HG02884 (cell line): ENCODE measurements around the gene RNF39.
"Not testable (repeated sequence)": the region's sequence is repeated elsewhere in the genome, so short reads cannot be mapped to it uniquely, and the experiment has no call there.

ENCODE experiments used
- ATAC-seq: cut with Tn5 transposase; IDR thresholded peaks from one replicate; pipeline ENCODE4 v1.9.1; 2021; ENCODE audit warnings: mild to moderate bottlenecking, moderate library complexity; ENCODE audit not compliant: unreplicated experiment

The RNF39 gene

DNA sequence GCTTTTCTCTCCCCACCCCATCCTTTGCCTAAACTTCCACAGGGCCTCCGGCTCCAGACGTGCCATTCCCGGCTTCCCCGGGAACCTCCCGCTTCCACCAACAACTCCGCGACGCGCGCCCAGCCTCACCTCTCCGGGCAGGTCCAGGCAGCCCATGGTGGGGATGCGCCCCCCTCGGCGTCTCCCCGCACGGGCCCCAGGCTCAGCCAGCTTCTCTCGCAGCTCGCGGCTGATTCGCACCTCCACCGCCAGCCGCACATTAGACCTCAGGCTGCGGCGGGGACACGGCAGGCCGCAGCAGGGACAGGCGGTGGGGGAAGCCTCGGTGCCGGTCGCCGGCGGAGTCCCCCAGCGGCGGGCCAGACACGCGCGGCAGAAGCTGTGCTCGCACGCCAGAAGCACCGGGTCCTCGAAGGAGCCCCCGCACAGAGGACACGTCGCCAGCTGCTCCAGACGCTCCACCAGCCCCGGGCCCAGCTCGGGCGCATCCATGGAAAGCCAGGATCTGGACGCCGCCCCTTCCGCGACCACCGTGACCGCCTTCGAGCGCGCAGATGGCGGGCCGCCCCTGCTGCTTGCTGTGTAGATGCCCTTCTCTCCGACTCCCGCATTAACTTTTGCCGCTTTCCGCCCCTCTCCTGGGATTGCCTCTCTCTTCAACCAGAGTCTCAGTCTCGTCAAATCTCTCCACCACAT is at the start of gene RNF39:
Gene RNF39, minus strand, starts transcription at position 676 of the 696 bp plus-strand sequence. Its CDS starts 184 bp downstream, at position 492.
- ATAC-seq: no peak

- ATAC-seq: no peak
These were observed 46.9 kb upstream of the RNF39 start for GRCh38 chr6:30122515-30122914.

DNA sequence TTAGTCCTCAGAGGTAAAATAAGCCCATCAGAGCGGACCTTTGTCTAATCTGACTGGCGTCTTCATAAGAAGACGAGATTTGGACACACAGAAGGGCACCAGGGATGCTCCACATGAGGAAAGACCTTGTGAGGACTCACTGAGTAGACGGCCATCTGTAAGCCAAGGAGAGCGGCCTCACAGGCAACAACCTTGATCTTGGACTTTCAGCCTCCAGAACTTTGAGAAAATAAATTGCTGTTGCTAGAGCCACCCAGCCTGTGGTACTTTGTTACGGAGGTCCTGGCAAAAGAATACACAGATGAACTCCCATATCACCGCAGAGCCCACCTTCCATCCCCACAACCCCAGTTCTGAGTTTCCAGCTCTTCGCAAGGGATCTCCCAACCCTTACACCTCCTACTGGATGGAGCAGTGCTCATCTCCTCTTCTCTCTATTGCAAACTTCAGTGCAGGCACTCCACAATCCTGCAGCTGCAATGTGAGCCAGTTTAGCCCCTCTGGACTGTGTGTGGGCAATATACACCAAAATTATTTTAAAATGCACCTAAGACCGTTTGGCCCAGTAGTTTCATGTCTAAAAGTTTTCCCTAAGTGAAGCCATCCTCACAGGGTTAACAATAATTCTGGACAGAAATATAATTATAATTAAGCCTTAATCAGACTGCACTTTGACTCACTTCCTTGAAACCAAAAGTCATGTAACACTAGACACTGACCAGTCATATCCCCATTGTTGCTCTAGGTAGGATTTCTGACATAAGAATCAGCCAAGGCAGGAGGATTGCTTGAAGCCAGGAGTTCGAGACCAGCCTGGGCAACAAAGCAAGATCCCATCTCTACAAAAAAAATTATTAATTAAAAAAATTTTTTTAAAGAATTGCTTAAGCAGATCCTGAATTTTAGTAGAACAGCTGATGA is 46.1 kb upstream of the RNF39 start:
- no peak for ATAC-seq

DNA sequence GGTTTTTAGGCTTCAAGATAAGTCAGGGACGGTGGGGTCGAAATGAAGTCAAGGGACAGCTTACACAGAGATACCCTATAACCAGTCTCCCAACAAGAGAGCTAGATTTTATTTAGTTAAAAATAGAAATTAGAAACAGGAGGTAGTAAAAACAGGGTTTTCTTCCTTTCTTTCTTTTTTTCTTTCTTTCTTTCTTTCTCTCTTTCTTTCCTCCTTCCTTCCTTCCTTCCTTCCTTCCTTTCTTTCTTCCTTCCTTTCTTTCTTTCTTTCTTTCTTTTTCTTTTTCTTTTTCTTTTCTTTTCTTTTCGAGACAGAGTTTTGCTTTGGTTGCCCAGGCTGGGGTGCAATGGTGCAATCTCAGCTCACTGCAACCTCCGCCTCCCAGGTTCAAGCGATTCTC is 43.1 kb upstream of the RNF39 start:
- ATAC-seq: not testable (repeated sequence)

GRCh38 chr6:30116724-30117123 is 41.2 kb upstream of the RNF39 start:
- no peak for ATAC-seq

DNA sequence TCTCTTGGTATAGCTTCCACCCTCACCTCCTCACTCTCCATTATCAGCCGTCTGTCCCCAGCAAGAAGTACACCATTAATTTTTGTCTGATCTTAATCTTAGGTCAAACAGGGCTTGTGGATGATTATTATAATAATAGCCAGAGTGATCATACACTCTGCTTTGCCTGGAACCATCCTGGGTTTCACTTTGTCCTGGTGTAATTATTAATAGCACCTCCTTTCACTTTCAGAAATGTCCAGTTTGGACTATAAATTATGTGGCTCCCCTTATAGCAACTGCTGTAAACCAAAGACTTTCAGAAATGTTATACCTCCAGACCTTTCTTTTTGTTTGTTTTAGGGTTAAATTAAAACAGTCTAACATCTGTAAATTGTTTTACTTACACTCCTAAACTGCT is 38.3 kb upstream of the RNF39 start:
- ATAC-seq: no peak

GRCh38 chr6:30113003-30113759 is 37.6 kb upstream of the RNF39 start, which contains the start of gene TRIM31:
TRIM31 (minus strand) TSS chr6:30113090; CDS start chr6:30112805, 285 bp downstream.
- ATAC-seq: no peak

DNA sequence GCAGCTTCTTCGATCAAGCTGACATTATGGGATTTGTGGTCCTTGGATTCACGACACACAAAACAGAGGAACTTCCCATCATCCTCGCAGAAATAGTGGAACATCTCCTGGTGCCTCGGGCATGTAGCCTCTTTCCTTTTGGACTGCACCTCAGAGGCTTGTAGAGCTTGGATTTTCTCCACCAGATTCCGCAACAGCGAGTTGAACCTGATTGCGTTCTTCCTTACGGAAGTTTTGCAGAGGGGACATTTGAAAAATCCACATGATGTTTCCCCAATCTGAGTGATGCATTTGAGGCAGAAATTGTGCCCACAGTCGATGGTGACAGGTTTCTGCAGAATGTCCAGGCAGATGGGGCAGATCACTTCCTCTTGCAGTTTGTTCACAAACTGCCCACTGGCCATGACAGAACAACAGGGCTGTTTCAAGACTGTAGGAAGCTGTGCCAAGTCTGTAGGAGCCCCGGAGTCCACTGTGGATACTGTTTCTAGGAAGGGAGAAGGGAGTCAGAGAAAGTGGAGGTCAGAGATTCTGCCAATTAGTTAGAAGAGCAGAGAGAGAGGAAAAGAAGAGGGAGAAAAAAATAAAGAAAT is 36.9 kb upstream of the RNF39 start:
- no peak for ATAC-seq

- no peak for ATAC-seq
These were observed 35.8 kb upstream of the RNF39 start for GRCh38 chr6:30111266-30111856.

- ATAC-seq: no peak
These were observed 29.1 kb upstream of the RNF39 start for GRCh38 chr6:30104661-30105060.

GRCh38 chr6:30103872-30104179 is 28.3 kb upstream of the RNF39 start:
- no peak for ATAC-seq

DNA sequence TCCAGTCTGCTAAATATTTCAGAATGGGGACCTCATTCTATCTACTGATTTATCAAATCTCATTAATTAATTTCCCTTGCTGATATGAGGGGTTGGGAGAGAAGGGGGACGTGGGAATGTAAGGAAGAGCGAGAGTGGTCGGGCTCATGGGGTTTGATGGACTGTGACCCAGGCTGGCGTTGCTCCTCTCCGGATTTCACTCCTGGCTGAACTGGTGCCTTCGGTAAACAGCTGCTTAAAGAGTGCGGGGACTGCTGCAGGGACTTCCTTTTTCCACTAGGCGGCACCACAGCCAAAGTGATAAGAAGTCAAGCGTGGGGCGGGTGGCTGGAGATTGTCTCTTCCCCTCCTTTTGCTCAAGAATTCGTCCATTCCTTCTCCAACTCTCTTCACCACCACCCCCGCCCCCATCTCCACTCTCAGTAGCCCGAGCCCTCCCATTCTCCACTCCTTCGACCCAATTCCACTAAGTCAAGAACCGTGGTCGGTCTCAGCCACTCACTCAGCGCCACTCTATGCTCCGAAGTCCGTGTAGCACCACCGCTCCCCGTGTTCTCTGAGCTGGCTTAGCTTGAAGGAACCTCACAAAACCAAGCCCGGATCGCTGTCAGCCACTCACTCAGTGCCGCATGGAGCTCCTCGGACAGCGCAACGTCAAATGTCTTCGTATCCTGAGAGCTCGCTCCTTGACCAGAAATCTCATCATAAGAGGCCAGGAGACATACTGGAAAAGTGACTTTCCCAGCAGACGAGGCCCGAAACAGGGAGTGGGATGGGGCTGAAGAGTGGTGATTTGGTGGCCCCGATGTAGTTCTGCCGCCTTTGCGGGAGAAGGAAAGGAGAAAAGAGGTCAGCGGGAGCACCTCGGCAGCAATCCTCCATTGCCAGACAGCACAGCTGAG is 27.7 kb upstream of the RNF39 start:
- ATAC-seq: no peak

- no peak for ATAC-seq
These were observed 26.9 kb upstream of the RNF39 start for GRCh38 chr6:30102414-30102969.

- ATAC-seq: peak; percentile 60
These were observed 26.2 kb upstream of the RNF39 start for GRCh38 chr6:30101444-30102413.

DNA sequence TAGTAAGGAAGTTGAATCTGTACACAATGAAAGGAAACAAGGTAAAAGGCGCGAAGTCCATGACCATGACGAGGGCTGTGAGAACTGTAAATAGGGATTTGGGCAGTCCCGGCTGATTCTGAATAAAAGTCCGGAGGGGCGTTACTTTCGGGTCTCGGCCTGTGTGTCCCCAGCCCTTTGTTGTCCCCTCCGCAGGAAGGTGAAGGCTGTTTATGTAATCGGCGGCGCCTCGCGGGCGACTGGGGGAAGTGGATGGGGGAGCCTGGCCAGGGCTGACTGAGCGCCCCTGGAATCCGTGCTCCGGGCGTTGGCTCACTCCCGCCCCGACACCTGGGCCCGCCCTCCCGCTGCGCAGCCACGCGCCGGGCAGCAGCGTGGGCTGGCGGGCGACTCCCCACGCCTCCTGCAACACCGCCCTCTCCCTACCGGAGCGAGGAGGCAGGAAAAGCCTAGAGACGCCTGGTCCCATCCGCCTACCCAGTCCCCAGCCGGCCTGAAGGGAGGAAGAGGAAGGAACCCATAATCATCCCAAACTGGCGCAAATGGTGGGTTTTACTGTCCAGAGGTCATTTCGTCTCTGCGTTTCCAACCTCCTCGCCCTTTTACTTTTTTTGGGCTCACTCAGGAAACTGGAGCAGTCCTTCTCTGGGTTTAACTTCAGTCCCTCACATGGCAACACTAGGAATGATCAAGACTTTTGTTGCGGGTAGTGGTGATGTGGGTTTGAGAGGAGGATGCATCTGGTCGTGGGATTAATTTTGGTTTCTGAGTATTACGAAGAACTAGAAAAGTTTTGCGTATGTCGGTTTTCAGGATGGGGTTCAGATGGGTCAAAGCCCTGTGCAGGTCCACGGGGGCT is 25.2 kb upstream of the RNF39 start:
- ATAC-seq: no peak

DNA sequence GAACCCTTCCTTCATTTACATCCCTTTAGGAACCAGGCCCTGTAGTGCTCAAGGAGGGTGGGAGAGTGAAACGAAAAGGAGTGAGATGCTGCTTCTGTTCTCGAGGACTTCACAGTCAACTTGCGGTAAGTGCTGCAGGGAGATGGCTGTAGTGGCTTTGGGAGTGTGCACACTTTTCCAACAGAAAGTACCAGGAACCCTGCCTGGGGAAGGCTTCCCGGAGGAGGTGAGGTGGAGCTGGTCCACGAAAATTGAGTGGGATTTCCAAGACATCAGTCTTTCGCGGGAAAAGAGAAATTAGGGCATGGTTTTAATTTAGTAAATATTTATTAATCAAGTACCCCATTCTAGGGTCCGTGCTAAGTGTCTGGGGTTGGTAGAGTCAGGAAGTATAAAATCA is 24.6 kb upstream of the RNF39 start:
- ATAC-seq: no peak
